Globus pallidus (tissue), 1 donor: ENCODE measurements around the gene CTCF.
"Not testable (repeated sequence)": the region's sequence is repeated elsewhere in the genome, so short reads cannot be mapped to it uniquely, and the experiment has no call there.

Experiments used
- DNase-seq: peaks from one replicate; pipeline ENCODE4 v3.0.0-alpha.2; 2015; ENCODE audit warnings: low spot score

The CTCF gene

GRCh38 chr16:67533987-67534386 lies 28.3 kb upstream of the CTCF start:
- not testable (repeated sequence) for DNase-seq

- no peak for DNase-seq
These were observed 27.9 kb upstream of the CTCF start for GRCh38 chr16:67534431-67534830.

- no peak for DNase-seq
These were observed 27.1 kb upstream of the CTCF start for GRCh38 chr16:67535201-67535600.

- DNase-seq = peak; percentile 30
These were observed 25.1 kb upstream of the CTCF start for GRCh38 chr16:67537270-67537635.

- DNase-seq = peak; percentile 23
These were observed 24.4 kb upstream of the CTCF start for GRCh38 chr16:67537636-67538591.

- DNase-seq = no peak
These were observed 23.6 kb upstream of the CTCF start for GRCh38 chr16:67538666-67539101.

- no peak for DNase-seq
These were observed 23.1 kb upstream of the CTCF start for GRCh38 chr16:67539271-67539670.

- DNase-seq = no peak
These were observed 22.4 kb upstream of the CTCF start for GRCh38 chr16:67539691-67540635.

- no peak for DNase-seq
These were observed 21.6 kb upstream of the CTCF start for GRCh38 chr16:67540756-67541155.

- DNase-seq = no peak
These were observed 20.7 kb upstream of the CTCF start for GRCh38 chr16:67541391-67542263.

- DNase-seq = no peak
These were observed 19.9 kb upstream of the CTCF start for GRCh38 chr16:67542464-67542863.

- DNase-seq = no peak
These were observed 19.3 kb upstream of the CTCF start for GRCh38 chr16:67543036-67543435.

GRCh38 chr16:67543582-67543981 lies 18.7 kb upstream of the CTCF start:
- DNase-seq = no peak

- DNase-seq = no peak
These were observed 17.9 kb upstream of the CTCF start for GRCh38 chr16:67544329-67544841.

GRCh38 chr16:67544844-67545664 lies 17.3 kb upstream of the CTCF start:
- no peak for DNase-seq

GRCh38 chr16:67545665-67546024 lies 16.7 kb upstream of the CTCF start:
- DNase-seq = no peak

- no peak for DNase-seq
These were observed 16.2 kb upstream of the CTCF start for GRCh38 chr16:67546091-67546501.

GRCh38 chr16:67546761-67547422 lies 15.4 kb upstream of the CTCF start:
- peak; percentile 52 for DNase-seq

- DNase-seq = no peak
These were observed 14.7 kb upstream of the CTCF start for GRCh38 chr16:67547423-67548264.
